ENCODE results near the gene RNASE8.

RNASE8 gene

DNA sequence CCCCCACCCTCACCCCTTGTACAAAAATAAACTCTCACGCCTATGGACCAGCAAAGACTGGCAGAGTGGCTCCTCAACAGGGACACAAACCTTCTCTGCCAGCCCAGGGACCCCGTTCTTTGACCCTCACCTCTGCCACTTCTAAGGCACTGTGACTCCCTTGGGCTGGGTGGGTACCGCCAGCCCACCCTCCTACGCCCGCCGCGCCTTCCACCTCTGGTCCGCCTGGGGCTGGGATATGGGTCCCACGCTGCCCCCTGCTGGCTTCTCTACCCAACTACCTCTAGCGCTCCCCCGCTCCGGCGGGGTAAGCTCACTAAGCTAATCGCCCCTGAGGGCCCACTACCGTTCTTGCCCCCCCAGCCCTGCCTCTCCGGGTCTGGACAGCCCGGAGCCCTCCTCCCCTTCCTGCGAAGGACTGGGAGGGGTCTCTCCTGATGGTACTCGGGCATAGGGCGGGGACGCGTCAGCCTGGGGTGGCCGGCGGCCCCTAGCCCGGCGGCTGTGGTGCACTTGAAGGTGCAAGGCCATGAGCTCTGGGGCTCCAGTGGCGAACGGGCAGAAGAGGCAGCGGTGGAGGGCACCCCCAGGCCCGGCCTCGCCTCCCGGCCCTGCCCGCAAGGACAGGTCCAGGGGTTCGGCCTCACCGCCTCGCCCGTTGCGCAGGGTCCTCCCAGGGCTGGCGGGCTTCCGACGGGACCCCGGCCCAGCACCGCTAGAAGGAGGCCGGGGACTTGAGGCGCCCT is 32.7 kb downstream of the RNASE8 start:
- Histone ChIP-seq H3K27ac (ENCODE audit: low read length) (no peak overlapping the region), H3K9ac (ENCODE audit: low read length) (no peak overlapping the region), H3K4me3 (ENCODE audit: low read length) (no peak overlapping the region), H3K36me3 (replicated peaks; ENCODE audit: low read depth, low read length) (peaks cover 15% of the 10 kb centered on the region), H3K79me2 (ENCODE audit: low read length) (no peaks in the 10 kb centered on the region), H3K9me3 (ENCODE audit: insufficient read depth, low read length) (no peaks in the 10 kb centered on the region), H4K20me1 (ENCODE audit: insufficient read depth, low read length) (0 out of 2 replicates have a peak, but pooled peaks cover 6% of the 10 kb centered on the region), H3K4me1 (ENCODE audit: low read length) (peaks cover 6% of the 10 kb centered on the region; the same call in 1 of the 2 replicates), H2AFZ (ENCODE audit: low read depth, low read length) (no peak overlapping the region), H3K27me3 (ENCODE audit: low read depth, low read length) (no peaks in the 10 kb centered on the region), H3K4me2 (ENCODE audit: low read length) (no peak overlapping the region)
- TF ChIP-seq, protein P1, sequence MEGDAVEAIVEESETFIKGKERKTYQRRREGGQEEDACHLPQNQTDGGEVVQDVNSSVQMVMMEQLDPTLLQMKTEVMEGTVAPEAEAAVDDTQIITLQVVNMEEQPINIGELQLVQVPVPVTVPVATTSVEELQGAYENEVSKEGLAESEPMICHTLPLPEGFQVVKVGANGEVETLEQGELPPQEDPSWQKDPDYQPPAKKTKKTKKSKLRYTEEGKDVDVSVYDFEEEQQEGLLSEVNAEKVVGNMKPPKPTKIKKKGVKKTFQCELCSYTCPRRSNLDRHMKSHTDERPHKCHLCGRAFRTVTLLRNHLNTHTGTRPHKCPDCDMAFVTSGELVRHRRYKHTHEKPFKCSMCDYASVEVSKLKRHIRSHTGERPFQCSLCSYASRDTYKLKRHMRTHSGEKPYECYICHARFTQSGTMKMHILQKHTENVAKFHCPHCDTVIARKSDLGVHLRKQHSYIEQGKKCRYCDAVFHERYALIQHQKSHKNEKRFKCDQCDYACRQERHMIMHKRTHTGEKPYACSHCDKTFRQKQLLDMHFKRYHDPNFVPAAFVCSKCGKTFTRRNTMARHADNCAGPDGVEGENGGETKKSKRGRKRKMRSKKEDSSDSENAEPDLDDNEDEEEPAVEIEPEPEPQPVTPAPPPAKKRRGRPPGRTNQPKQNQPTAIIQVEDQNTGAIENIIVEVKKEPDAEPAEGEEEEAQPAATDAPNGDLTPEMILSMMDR (IDR thresholded peaks at IDR 0.05; ENCODE audit: low read depth, low read length), result peak; percentile 65
- TF ChIP-seq EZH2phosphoT487 (IDR thresholded peaks at IDR 0.05; ENCODE audit: low read depth), result no peak

DNA sequence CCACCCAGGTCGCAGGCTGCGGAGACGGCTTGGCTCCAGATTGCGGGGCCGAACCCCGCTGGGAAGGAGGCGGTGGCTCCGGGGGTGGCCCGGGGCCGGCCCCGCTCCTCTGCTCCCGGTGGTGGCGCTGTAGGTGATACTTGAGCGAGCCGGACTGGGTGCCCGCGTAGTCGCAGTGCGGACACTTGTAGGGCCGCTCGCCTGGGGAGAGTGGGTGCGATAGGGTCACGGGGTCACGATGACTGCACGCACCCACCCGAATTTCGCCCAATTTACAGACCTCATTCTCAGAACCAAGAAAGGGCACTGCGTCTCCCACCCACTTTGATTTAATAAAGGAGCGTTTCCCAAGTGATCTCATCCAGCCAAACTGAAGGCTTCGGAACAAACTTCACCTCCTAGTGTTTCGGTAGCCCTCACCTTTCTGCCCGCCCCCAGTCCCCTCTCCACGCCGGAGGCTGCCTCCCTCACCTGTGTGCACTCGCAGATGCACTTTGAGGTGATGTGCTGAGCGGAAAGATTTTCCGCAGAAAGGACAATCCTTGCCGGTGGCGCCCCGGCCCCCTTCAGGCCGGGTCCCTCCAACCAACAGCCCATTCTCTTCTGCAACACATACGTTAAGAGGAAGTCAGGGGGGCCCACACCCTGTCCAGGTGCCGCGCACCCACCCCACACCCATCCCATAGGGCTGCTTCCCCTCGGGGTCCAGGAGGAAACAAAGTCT is 33.5 kb downstream of the RNASE8 start:
- no peaks in the 10 kb centered on the region for H3K9me3 ChIP-seq (ENCODE audit: insufficient read depth, low read length)
- H3K27me3 ChIP-seq (ENCODE audit: low read depth, low read length), result no peaks in the 10 kb centered on the region
- no peak overlapping the region for H2AFZ ChIP-seq (ENCODE audit: low read depth, low read length)
- TF ChIP-seq EZH2phosphoT487 (IDR thresholded peaks at IDR 0.05; ENCODE audit: low read depth), result no peak
- TF ChIP-seq, protein P1 (IDR thresholded peaks at IDR 0.05; ENCODE audit: low read depth, low read length), result no peak
- 0 out of 2 replicates have a peak, but pooled peaks cover 6% of the 10 kb centered on the region for H4K20me1 ChIP-seq (ENCODE audit: insufficient read depth, low read length)
- H3K36me3 ChIP-seq (replicated peaks; ENCODE audit: low read depth, low read length), result peaks cover 15% of the 10 kb centered on the region
- no peak overlapping the region for H3K9ac ChIP-seq (ENCODE audit: low read length)
- no peaks in the 10 kb centered on the region for H3K79me2 ChIP-seq (ENCODE audit: low read length)
- H3K4me1 ChIP-seq (ENCODE audit: low read length), result peaks cover 6% of the 10 kb centered on the region; the same call in 1 of the 2 replicates
- no peak overlapping the region for H3K4me2 ChIP-seq (ENCODE audit: low read length)
- H3K27ac ChIP-seq (ENCODE audit: low read length), result no peak overlapping the region
- no peak overlapping the region for H3K4me3 ChIP-seq (ENCODE audit: low read length)

DNA sequence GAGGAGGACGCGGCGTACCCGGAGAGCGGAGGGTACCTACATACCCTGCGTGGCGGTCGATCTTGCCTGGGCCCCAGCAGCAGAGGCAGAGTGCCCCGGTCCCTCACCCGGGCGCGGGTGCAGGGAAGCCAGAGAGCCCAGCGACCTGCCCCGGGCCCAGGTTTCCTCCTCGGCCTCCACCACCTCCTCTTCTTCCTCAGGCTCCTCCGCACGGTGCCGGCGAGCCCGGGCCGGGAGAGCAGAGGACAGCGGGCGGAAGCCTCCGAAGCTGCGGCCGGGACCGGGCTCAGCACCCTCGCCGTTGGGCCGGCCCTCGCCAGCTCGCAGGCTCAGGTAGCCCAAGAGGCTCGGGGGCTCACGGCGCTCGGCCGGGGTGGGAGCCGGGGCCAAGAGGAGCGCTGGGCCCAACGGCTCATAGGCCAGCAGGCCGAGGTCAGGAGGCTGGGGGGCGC is 34.2 kb downstream of the RNASE8 start:
- no peak overlapping the region for H3K9ac ChIP-seq (ENCODE audit: low read length)
- H3K79me2 ChIP-seq (ENCODE audit: low read length), result no peaks in the 10 kb centered on the region
- H3K4me1 ChIP-seq (ENCODE audit: low read length), result peaks cover 6% of the 10 kb centered on the region; the same call in 1 of the 2 replicates
- no peak overlapping the region for H2AFZ ChIP-seq (ENCODE audit: low read depth, low read length)
- H3K27ac ChIP-seq (ENCODE audit: low read length), result no peak overlapping the region
- peaks cover 12% of the 10 kb centered on the region for H3K36me3 ChIP-seq (replicated peaks; ENCODE audit: low read depth, low read length)
- H3K9me3 ChIP-seq (ENCODE audit: insufficient read depth, low read length), result no peaks in the 10 kb centered on the region
- 0 out of 2 replicates have a peak, but pooled peaks cover 6% of the 10 kb centered on the region for H4K20me1 ChIP-seq (ENCODE audit: insufficient read depth, low read length)
- H3K4me3 ChIP-seq (ENCODE audit: low read length), result no peak overlapping the region
- H3K27me3 ChIP-seq (ENCODE audit: low read depth, low read length), result no peaks in the 10 kb centered on the region
- H3K4me2 ChIP-seq (ENCODE audit: low read length), result no peak overlapping the region
- no peak for TF ChIP-seq EZH2phosphoT487 (IDR thresholded peaks at IDR 0.05; ENCODE audit: low read depth)
- TF ChIP-seq, protein P1 (IDR thresholded peaks at IDR 0.05; ENCODE audit: low read depth, low read length), result no peak

Measured in OCI-LY3 (cell line).